ENCODE measurements around the gene EGR2.

EGR2 gene

GRCh38 chr10:62829622-62830021, 13.5 kb upstream of the EGR2 start:
- no peak for DNase-seq
- H3K27me3 ChIP-seq = no peaks in the 10 kb centered on the region
- TF ChIP-seq CTCF (IDR thresholded peaks at IDR 0.05; ENCODE audit: low read depth, low read length) = no peak
- H3K36me3 ChIP-seq = no peaks in the 10 kb centered on the region
- no peaks in the 10 kb centered on the region for H3K4me1 ChIP-seq
- H3K9me3 ChIP-seq = no peaks in the 10 kb centered on the region
- H3K4me3 ChIP-seq (ENCODE audit: low read depth, low read length) = no peak overlapping the region

- TF ChIP-seq CTCF (IDR thresholded peaks at IDR 0.05; ENCODE audit: low read depth, low read length) = no peak
- Histone ChIP-seq H3K27me3 (no peaks in the 10 kb centered on the region), H3K4me1 (no peaks in the 10 kb centered on the region), H3K9me3 (no peaks in the 10 kb centered on the region), H3K4me3 (ENCODE audit: low read depth, low read length) (no peak overlapping the region), H3K36me3 (no peaks in the 10 kb centered on the region)
- no peak for DNase-seq
These were observed 10.1 kb upstream of the EGR2 start for GRCh38 chr10:62826273-62826672.

GRCh38 chr10:62820586-62820985, 4.4 kb upstream of the EGR2 start:
- no peak for TF ChIP-seq CTCF (IDR thresholded peaks at IDR 0.05; ENCODE audit: low read depth, low read length)
- DNase-seq = no peak
- H3K36me3 ChIP-seq = no peaks in the 10 kb centered on the region
- no peaks in the 10 kb centered on the region for H3K9me3 ChIP-seq
- H3K4me3 ChIP-seq (ENCODE audit: low read depth, low read length) = no peak overlapping the region
- H3K27me3 ChIP-seq = peaks cover 32% of the 10 kb centered on the region
- no peaks in the 10 kb centered on the region for H3K4me1 ChIP-seq

GRCh38 chr10:62819141-62819920, 3.2 kb upstream of the EGR2 start:
- TF ChIP-seq CTCF (IDR thresholded peaks at IDR 0.05; ENCODE audit: low read depth, low read length) = no peak
- H3K4me1 ChIP-seq = no peaks in the 10 kb centered on the region
- DNase-seq = peak; percentile 11
- H3K4me3 ChIP-seq (ENCODE audit: low read depth, low read length) = no peak overlapping the region
- H3K36me3 ChIP-seq = no peaks in the 10 kb centered on the region
- no peaks in the 10 kb centered on the region for H3K9me3 ChIP-seq
- peaks cover 45% of the 10 kb centered on the region for H3K27me3 ChIP-seq

- DNase-seq = peak; percentile 15
- no peak for TF ChIP-seq CTCF (IDR thresholded peaks at IDR 0.05; ENCODE audit: low read depth, low read length)
- H3K9me3 ChIP-seq = no peaks in the 10 kb centered on the region
- peaks cover 51% of the 10 kb centered on the region for H3K27me3 ChIP-seq
- no peak overlapping the region; the same call in 1 of the 2 replicates for H3K4me3 ChIP-seq (ENCODE audit: low read depth, low read length)
- no peaks in the 10 kb centered on the region for H3K4me1 ChIP-seq
- H3K36me3 ChIP-seq = no peaks in the 10 kb centered on the region
These were observed 2.4 kb upstream of the EGR2 start for GRCh38 chr10:62818426-62819011.

- Histone ChIP-seq H3K4me1 (no peaks in the 10 kb centered on the region), H3K27me3 (peaks cover 52% of the 10 kb centered on the region), H3K36me3 (no peaks in the 10 kb centered on the region), H3K9me3 (no peaks in the 10 kb centered on the region), H3K4me3 (ENCODE audit: low read depth, low read length) (peak overlapping the region; percentile 62)
- peak; percentile 64 for TF ChIP-seq CTCF (IDR thresholded peaks at IDR 0.05; ENCODE audit: low read depth, low read length)
- peak; percentile 73 for DNase-seq
These were observed 1.7 kb upstream of the EGR2 start for GRCh38 chr10:62817766-62818425.
